ENCODE results near the gene MSRB1. TPM values are rescaled to one million over a fixed set of nuclear protein-coding genes. Genes with fewer than 3 reads are reported as not detected.

Gene MSRB1
- total RNA-seq, 1 experiment from 2014 or later = 49.4 TPM

- H4K20me1 ChIP-seq (ENCODE audit: insufficient read depth) = 0 out of 2 replicates have a peak, but pooled peaks cover 2% of the 10 kb centered on the region
- BruUV-seq (replicated peaks) = no TSS peak
- peaks cover 66% of the 10 kb centered on the region for H3F3A ChIP-seq (ENCODE audit: insufficient read depth, low read depth)
- peak within 1 kb of the TSS; percentile 93 for H3K4me2 ChIP-seq
- TF ChIP-seq EZH2 (IDR thresholded peaks at IDR 0.05; ENCODE audit: low read depth) (no peak), CTCF (conservative IDR thresholded peaks at IDR 0.05) (no peak; the same call in 1 of the 2 replicates)
- POLR2A ChIA-PET (ENCODE audit: unreplicated experiment) = interaction anchor here (0.6 to 0.7 kb wide), 3 partner anchors 27 to 172 kb away, joined by 3 to 5 read pairs (median 3); partner anchors contain the start of gene TRAF7
- DNase-seq = peak; percentile 73 to 98
- no peaks in the 10 kb centered on the region for H3K27me3 ChIP-seq (ENCODE audit: insufficient read depth, low read depth)
- no peaks in the 10 kb centered on the region for H3K9me3 ChIP-seq (ENCODE audit: insufficient read depth, low read depth)
- peak within 1 kb of the TSS; percentile 93 for H3K4me3 ChIP-seq
- peak within 1 kb of the TSS; percentile 83 for H2AFZ ChIP-seq
- no peaks in the 10 kb centered on the region; the same call in 1 of the 2 replicates for H3K36me3 ChIP-seq (ENCODE audit: low read depth)
- no peak within 1 kb of the TSS for H3K27ac ChIP-seq
- intact Hi-C loops (cut with micrococcal nuclease; ENCODE audit: unreplicated experiment) = loop anchor here (2.0 to 5.0 kb wide), 3 partner anchors 25 to 159 kb away; partner anchors contain the start of genes NTHL1, TSC2 and ZNF598
- peaks cover 17% of the 10 kb centered on the region for H3K79me2 ChIP-seq (ENCODE audit: low read depth)
- H3K9me2 ChIP-seq (ENCODE audit: insufficient read depth) = no peaks in the 10 kb centered on the region
- peaks cover 67% of the 10 kb centered on the region for H3K4me1 ChIP-seq (replicated peaks; ENCODE audit: insufficient read depth)
- CTCF ChIA-PET = no interaction called here
These were observed 40.7 kb upstream of the MSRB1 start, which contains the start of gene GFER for GRCh38 chr16:1983544-1984346. GFER (plus strand) TSS chr16:1984193; CDS start chr16:1984219, 26 bp downstream.

- Histone ChIP-seq H2AFZ (peak overlapping the region; percentile 81; the same call in 1 of the 2 replicates), H4K20me1 (ENCODE audit: insufficient read depth) (0 out of 2 replicates have a peak, but pooled peaks cover 5% of the 10 kb centered on the region), H3K79me2 (ENCODE audit: low read depth) (peaks cover 17% of the 10 kb centered on the region), H3K27me3 (ENCODE audit: insufficient read depth, low read depth) (no peaks in the 10 kb centered on the region), H3K9me3 (ENCODE audit: insufficient read depth, low read depth) (no peaks in the 10 kb centered on the region), H3F3A (ENCODE audit: insufficient read depth, low read depth) (peaks cover 66% of the 10 kb centered on the region), H3K4me1 (replicated peaks; ENCODE audit: insufficient read depth) (peaks cover 66% of the 10 kb centered on the region), H3K4me2 (peak overlapping the region; percentile 93), H3K36me3 (ENCODE audit: low read depth) (no peaks in the 10 kb centered on the region; the same call in 1 of the 2 replicates), H3K27ac (no peak overlapping the region), H3K9me2 (ENCODE audit: insufficient read depth) (no peaks in the 10 kb centered on the region), H3K4me3 (peak overlapping the region; percentile 93; the same call in 1 of the 2 replicates)
- no peak for DNase-seq
- ChIA-PET POLR2A (ENCODE audit: unreplicated experiment) (no interaction called here), CTCF (interaction anchor here (1.5 kb wide), 1 partner anchor 157 kb away, joined by 3 read pairs; no protein-coding TSS in a partner anchor)
- BruUV-seq (replicated peaks) = no TSS peak
- no peak for TF ChIP-seq EZH2 (IDR thresholded peaks at IDR 0.05; ENCODE audit: low read depth)
- TF ChIP-seq CTCF (conservative IDR thresholded peaks at IDR 0.05) = no peak
- intact Hi-C loops (cut with micrococcal nuclease; ENCODE audit: unreplicated experiment) = loop anchor here (5.0 kb wide), 2 partner anchors 64 to 159 kb away; partner anchors contain the start of genes NTHL1 and TSC2
These were observed 40.1 kb upstream of the MSRB1 start for GRCh38 chr16:1982991-1983543.

GRCh38 chr16:1982013-1982433 lies 39.0 kb upstream of the MSRB1 start:
- peaks cover 3% of the 10 kb centered on the region; the same call in 1 of the 2 replicates for H3K36me3 ChIP-seq (ENCODE audit: low read depth)
- POLR2A ChIA-PET (ENCODE audit: unreplicated experiment) = interaction anchor here (0.6 kb wide), 2 partner anchors 68 to 159 kb away, joined by 5 to 12 read pairs; no protein-coding TSS in a partner anchor
- no peaks in the 10 kb centered on the region for H3K9me2 ChIP-seq (ENCODE audit: insufficient read depth)
- H2AFZ ChIP-seq = no peak overlapping the region
- no peak overlapping the region for H3K27ac ChIP-seq
- DNase-seq = peak; percentile 62 to 85
- H3K9me3 ChIP-seq (ENCODE audit: insufficient read depth, low read depth) = no peaks in the 10 kb centered on the region
- H3K4me3 ChIP-seq = no peak overlapping the region
- intact Hi-C loops (cut with micrococcal nuclease; ENCODE audit: unreplicated experiment) = loop anchor here (5.0 kb wide), 2 partner anchors 65 to 160 kb away; partner anchors contain the start of genes NTHL1 and TSC2
- no TSS peak for BruUV-seq (replicated peaks)
- no peak for TF ChIP-seq CTCF (conservative IDR thresholded peaks at IDR 0.05)
- no peak for TF ChIP-seq EZH2 (IDR thresholded peaks at IDR 0.05; ENCODE audit: low read depth)
- H3K27me3 ChIP-seq (ENCODE audit: insufficient read depth, low read depth) = no peaks in the 10 kb centered on the region
- peak overlapping the region; percentile 99 for H3K4me2 ChIP-seq
- peaks cover 63% of the 10 kb centered on the region for H3F3A ChIP-seq (ENCODE audit: insufficient read depth, low read depth)
- CTCF ChIA-PET = interaction anchor here (0.6 to 1.5 kb wide), 2 partner anchors 159 to 177 kb away, joined by 3 to 13 read pairs; no protein-coding TSS in a partner anchor
- 0 out of 2 replicates have a peak, but pooled peaks cover 5% of the 10 kb centered on the region for H4K20me1 ChIP-seq (ENCODE audit: insufficient read depth)
- peaks cover 66% of the 10 kb centered on the region for H3K4me1 ChIP-seq (replicated peaks; ENCODE audit: insufficient read depth)
- H3K79me2 ChIP-seq (ENCODE audit: low read depth) = peaks cover 17% of the 10 kb centered on the region

Data from PC-9 (cell line).